ENCODE results near the gene DEPP1. TPM values are rescaled to one million over a fixed set of nuclear protein-coding genes. Genes with fewer than 3 reads are reported as not detected.
A peak's percentile ranks its signal among the peaks of the same experiment; 100 is the strongest.

The DEPP1 gene
- total RNA-seq, 1 donor from 2014 or later = 25.7 TPM

DNA sequence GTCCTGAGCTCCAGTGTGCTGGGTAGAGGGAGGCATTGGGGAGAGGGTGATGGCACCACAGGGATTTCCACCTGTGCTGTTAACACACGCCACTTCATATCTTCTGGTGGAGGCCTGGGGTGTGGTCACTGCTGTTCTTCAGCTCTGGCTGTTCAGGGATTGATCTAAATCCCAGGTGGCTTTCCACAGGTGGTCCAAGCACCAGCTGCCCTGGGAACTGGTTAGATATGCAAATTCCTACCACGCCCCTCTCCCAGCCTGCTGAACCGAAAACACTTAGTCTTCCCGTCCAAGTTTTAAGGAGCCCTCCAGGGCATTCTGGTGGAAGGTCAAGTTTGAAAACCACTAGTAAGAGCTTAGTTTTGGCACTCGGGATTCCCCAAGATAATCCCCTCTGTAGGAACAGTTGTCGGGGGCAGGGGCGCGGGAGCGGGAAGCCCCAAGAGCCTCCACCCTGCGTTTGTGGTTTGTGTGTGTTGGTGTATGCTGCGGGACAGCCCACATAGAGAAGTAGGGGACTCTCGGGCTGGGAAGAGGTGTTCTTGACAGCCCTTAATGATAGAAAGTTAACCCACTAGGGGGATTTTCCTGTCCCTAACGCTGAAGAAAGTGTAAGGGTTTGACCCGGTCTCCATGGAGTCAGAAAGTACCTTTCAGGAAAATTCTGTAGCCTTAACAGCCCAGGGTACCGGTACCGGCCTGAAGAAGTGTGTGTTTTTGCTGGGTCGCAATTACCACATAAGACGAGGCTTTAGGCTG is 5.1 kb downstream of the DEPP1 start:
- Mint-ChIP-seq H3K9me3 (no peaks in the 10 kb centered on the region), H3K27ac (peak overlapping the region; percentile 31), H3K4me3 (peak overlapping the region; percentile 52), H3K4me1 (ENCODE audit: unreplicated experiment) (peaks cover 16% of the 10 kb centered on the region), H3K36me3 (peaks cover 22% of the 10 kb centered on the region), H3K27me3 (no peaks in the 10 kb centered on the region)
- TF ChIP-seq, protein P1, sequence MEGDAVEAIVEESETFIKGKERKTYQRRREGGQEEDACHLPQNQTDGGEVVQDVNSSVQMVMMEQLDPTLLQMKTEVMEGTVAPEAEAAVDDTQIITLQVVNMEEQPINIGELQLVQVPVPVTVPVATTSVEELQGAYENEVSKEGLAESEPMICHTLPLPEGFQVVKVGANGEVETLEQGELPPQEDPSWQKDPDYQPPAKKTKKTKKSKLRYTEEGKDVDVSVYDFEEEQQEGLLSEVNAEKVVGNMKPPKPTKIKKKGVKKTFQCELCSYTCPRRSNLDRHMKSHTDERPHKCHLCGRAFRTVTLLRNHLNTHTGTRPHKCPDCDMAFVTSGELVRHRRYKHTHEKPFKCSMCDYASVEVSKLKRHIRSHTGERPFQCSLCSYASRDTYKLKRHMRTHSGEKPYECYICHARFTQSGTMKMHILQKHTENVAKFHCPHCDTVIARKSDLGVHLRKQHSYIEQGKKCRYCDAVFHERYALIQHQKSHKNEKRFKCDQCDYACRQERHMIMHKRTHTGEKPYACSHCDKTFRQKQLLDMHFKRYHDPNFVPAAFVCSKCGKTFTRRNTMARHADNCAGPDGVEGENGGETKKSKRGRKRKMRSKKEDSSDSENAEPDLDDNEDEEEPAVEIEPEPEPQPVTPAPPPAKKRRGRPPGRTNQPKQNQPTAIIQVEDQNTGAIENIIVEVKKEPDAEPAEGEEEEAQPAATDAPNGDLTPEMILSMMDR (conservative IDR thresholded peaks at IDR 0.05) = no peak
- no peak for DNase-seq (ENCODE audit: extremely low spot score, unreplicated experiment)

DNA sequence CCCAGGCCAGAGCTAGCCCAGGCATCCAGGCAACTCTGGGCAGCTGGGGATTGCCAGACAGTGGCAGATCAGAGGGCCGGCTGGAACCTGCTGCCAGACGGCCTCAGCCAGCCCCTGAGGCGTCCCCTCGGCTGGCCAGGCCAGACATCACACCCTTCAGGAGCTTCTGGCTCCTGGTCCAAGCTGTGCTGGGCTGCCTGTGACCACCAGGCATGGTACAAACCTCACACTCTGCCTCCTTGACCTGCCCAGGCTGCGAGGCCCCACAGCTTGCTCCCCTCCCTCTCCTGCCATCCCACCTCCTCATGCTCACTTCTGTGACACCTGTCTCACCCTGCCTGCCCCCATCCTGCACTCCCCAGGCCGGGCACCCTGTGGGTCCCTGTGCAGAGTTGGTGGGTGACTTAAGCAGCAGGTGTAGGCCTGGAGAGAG is 5.7 kb downstream of the DEPP1 start:
- Mint-ChIP-seq H3K36me3 (peaks cover 22% of the 10 kb centered on the region), H3K27ac (no peak overlapping the region), H3K4me1 (ENCODE audit: unreplicated experiment) (peaks cover 16% of the 10 kb centered on the region), H3K27me3 (no peaks in the 10 kb centered on the region), H3K9me3 (no peaks in the 10 kb centered on the region), H3K4me3 (no peak overlapping the region)
- no peak for DNase-seq (ENCODE audit: extremely low spot score, unreplicated experiment)
- TF ChIP-seq, protein P1 (conservative IDR thresholded peaks at IDR 0.05) = no peak

DNA sequence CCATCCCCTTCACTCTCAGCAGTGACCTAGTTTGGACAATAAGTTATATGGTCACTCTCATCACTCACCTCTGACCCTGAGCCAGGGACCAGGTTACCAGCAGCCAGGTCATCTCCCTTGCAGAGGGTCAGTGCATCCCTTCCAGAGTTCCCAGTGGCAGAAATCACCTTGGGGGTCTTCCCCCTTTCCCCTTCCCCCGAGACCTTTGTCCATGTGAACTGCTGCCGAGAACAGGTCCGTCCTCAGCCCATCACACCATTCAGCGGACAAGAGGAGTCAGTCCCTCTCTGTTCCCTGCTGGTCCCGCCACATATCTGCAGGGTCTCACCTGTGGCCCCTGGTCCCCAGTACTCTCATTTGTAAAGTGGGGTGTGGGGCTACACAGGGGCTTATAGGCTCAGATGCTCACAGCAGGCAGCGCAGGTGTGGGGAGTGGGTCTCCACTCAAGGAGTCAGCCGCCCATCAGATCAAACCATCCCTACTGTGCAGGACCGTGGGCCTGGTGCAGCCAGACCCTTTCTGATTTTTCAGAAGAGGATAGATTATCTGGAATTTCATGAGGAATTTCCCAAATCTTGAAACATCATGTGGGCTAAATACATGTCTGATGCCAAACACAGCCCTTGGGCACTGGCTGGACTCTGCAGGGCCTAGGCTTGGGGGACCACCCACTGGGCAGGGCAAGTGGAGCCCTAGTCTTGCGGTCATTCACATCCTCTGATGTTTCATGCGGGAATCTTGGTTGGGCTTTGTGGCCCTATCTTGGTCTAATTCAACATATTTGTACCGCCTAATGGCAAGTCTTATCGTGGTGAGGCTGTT is 6.5 kb downstream of the DEPP1 start:
- Mint-ChIP-seq H3K36me3 (peaks cover 22% of the 10 kb centered on the region), H3K9me3 (no peaks in the 10 kb centered on the region), H3K27ac (no peak overlapping the region), H3K4me1 (ENCODE audit: unreplicated experiment) (peaks cover 22% of the 10 kb centered on the region), H3K4me3 (no peak overlapping the region), H3K27me3 (no peaks in the 10 kb centered on the region)
- TF ChIP-seq, protein P1 (conservative IDR thresholded peaks at IDR 0.05) = no peak
- no peak for DNase-seq (ENCODE audit: extremely low spot score, unreplicated experiment)

DNA sequence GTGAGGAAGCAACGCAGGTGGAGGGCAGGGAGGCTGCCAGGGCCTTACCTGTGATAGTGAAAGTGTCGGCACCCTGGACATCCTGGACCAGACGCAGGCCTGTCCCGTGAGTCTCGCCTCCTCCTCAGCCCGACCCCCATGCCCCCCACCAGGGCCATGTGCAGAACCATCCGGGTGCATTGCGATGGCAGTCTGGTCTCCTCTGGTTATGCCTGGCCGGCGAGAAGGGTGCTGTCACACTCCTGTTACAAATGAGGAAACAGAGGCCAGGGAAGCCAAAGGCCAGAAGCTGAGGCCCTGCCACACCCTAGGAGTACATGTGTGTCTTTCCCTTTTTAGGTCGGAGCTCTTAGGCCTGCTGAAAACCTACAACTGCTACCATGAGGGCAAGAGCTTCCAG is 7.2 kb downstream of the DEPP1 start:
- Mint-ChIP-seq H3K27me3 (no peaks in the 10 kb centered on the region), H3K4me3 (no peak overlapping the region), H3K27ac (no peak overlapping the region), H3K36me3 (peaks cover 19% of the 10 kb centered on the region), H3K9me3 (no peaks in the 10 kb centered on the region), H3K4me1 (ENCODE audit: unreplicated experiment) (peaks cover 15% of the 10 kb centered on the region)
- DNase-seq (ENCODE audit: extremely low spot score, unreplicated experiment) = no peak
- TF ChIP-seq, protein P1 (conservative IDR thresholded peaks at IDR 0.05) = no peak

DNA sequence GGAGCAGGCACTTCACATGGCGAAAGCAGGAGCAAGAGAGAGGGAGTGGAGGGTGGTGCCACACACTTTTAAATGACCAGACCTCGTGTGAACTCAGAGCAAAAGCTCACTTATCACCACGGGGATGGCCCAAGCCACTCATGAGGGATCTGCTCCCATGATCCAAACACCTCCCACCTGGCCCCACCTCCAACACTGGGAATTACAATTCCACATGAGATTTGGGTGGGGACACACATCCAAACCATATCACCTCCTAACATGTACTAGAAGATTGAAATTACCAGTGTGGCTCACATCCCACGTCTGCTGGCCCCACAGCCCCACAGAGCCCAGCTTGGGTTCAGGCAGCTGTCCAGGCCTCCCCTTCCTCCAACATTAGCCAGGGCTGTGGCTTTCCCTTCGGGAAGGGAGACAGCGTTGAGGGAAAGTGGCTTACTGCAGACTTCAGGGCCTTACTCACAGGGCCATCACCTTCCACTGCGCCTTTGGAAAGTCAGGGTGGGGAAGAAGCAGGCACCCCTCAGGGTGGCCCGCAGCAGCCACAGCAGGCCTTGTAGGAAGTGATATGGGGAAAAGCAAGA is 7.7 kb downstream of the DEPP1 start:
- H3K9me3 Mint-ChIP-seq = no peaks in the 10 kb centered on the region
- TF ChIP-seq, protein P1 (conservative IDR thresholded peaks at IDR 0.05) = no peak
- H3K36me3 Mint-ChIP-seq = peaks cover 19% of the 10 kb centered on the region
- H3K27ac Mint-ChIP-seq = no peak overlapping the region
- no peaks in the 10 kb centered on the region for H3K27me3 Mint-ChIP-seq
- DNase-seq (ENCODE audit: extremely low spot score, unreplicated experiment) = no peak
- no peak overlapping the region for H3K4me3 Mint-ChIP-seq
- peaks cover 16% of the 10 kb centered on the region for H3K4me1 Mint-ChIP-seq (ENCODE audit: unreplicated experiment)
